ENCODE data around the gene LAMB4. TPM values are rescaled to one million over a fixed set of nuclear protein-coding genes. Genes with fewer than 3 reads are reported as not detected.

LAMB4 gene
- total RNA-seq, 4 donors from 2014 or later, result 2.0 to 17.3 (median 4.3) TPM; not detected in 1

GRCh38 chr7:108156897-108157605 is 26.9 kb upstream of the LAMB4 start:
- Histone ChIP-seq H3K4me1 (no peaks in the 10 kb centered on the region), H3K4me3 (no peak overlapping the region), H3K27me3 (no peaks in the 10 kb centered on the region), H3K9me3 (no peaks in the 10 kb centered on the region), H3K27ac (no peak overlapping the region), H3K36me3 (no peaks in the 10 kb centered on the region)
- TF ChIP-seq CTCF (IDR thresholded peaks at IDR 0.05), result no peak
- TF ChIP-seq POLR2A (IDR thresholded peaks at IDR 0.05), result no peak
- no peak for DNase-seq

GRCh38 chr7:108152198-108152597 is 22.0 kb upstream of the LAMB4 start:
- H3K4me3 ChIP-seq, result no peak overlapping the region
- no peak overlapping the region for H3K27ac ChIP-seq
- no peak for DNase-seq
- no peaks in the 10 kb centered on the region for H3K36me3 ChIP-seq
- no peak for TF ChIP-seq CTCF (IDR thresholded peaks at IDR 0.05)
- TF ChIP-seq POLR2A (IDR thresholded peaks at IDR 0.05), result no peak
- H3K4me1 ChIP-seq, result no peaks in the 10 kb centered on the region
- H3K9me3 ChIP-seq, result no peaks in the 10 kb centered on the region
- H3K27me3 ChIP-seq, result no peaks in the 10 kb centered on the region

- DNase-seq, result no peak
- no peaks in the 10 kb centered on the region for H3K9me3 ChIP-seq
- no peaks in the 10 kb centered on the region for H3K36me3 ChIP-seq
- H3K4me1 ChIP-seq, result no peaks in the 10 kb centered on the region
- TF ChIP-seq POLR2A (IDR thresholded peaks at IDR 0.05) (no peak), CTCF (IDR thresholded peaks at IDR 0.05) (no peak)
- no peak overlapping the region for H3K27ac ChIP-seq
- H3K27me3 ChIP-seq, result no peaks in the 10 kb centered on the region
- H3K4me3 ChIP-seq, result no peak overlapping the region
These were observed 19.7 kb upstream of the LAMB4 start for GRCh38 chr7:108149908-108150307.

- H3K9me3 ChIP-seq, result no peaks in the 10 kb centered on the region
- H3K4me1 ChIP-seq, result no peaks in the 10 kb centered on the region
- H3K36me3 ChIP-seq, result no peaks in the 10 kb centered on the region
- no peak for DNase-seq
- H3K27me3 ChIP-seq, result no peaks in the 10 kb centered on the region
- H3K27ac ChIP-seq, result no peak overlapping the region
- TF ChIP-seq POLR2A (IDR thresholded peaks at IDR 0.05), result no peak
- no peak for TF ChIP-seq CTCF (IDR thresholded peaks at IDR 0.05)
- H3K4me3 ChIP-seq, result no peak overlapping the region
These were observed 19.0 kb upstream of the LAMB4 start for GRCh38 chr7:108149119-108149518.

GRCh38 chr7:108147031-108147563 is 16.9 kb upstream of the LAMB4 start:
- Histone ChIP-seq H3K36me3 (no peaks in the 10 kb centered on the region), H3K4me1 (no peaks in the 10 kb centered on the region), H3K27me3 (no peaks in the 10 kb centered on the region), H3K27ac (no peak overlapping the region), H3K9me3 (no peaks in the 10 kb centered on the region), H3K4me3 (no peak overlapping the region)
- no peak for TF ChIP-seq POLR2A (IDR thresholded peaks at IDR 0.05)
- no peak for TF ChIP-seq CTCF (IDR thresholded peaks at IDR 0.05)
- no peak for DNase-seq

All from Peyer's patch (tissue), 4 donors.